Midbrain (tissue), 1 donor: ENCODE data around the gene NIN.
"Not testable (repeated sequence)": the region's sequence is repeated elsewhere in the genome, so short reads cannot be mapped to it uniquely, and the experiment has no call there.

ENCODE experiments used
- DNase-seq: peaks from one replicate; lab custom pipeline; 2025; lab: John Stamatoyannopoulos, UW

Gene NIN

GRCh38 chr14:50816395-50817047, 14.4 kb downstream of the NIN start:
- DNase-seq: no peak

- DNase-seq: not testable (repeated sequence)
These were observed 15.4 kb downstream of the NIN start for GRCh38 chr14:50815526-50815925.

DNA sequence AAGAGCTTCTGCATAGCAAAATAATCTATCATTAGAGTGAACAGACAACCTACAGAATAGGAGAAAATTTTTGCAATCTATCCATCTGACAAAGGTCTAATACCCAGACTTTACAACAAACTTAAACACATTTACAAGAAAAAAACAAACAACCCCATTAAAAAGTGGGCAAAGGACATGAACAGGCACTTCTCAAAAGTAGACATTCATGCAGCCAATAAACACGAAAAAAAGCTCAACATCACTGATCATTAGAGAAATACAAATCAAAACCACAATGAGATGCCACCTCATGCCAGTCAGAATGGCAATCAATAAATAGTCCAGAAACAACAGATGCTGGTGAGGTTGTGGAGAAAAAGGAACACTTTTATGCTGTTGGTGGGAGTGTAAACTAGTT, 15.9 kb downstream of the NIN start:
- not testable (repeated sequence) for DNase-seq

DNA sequence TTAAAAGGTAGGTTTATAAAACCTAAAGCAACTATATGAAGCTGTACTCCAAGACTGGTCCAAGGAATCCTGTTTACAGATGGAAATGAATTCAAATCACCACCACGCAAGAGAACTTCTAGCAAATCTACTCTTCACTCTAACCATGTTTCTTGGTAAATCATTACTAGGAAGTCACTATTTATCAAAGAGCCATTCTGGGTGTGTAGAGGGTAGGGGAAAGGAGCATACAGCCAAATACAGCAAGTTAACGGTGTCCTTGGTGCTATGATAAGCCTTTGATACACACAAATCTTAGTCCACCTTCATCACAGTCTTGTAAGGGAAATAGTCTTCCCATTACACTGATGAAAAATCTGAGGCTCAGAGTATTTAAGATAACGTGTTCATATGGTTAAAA, 16.8 kb downstream of the NIN start:
- no peak for DNase-seq

DNA sequence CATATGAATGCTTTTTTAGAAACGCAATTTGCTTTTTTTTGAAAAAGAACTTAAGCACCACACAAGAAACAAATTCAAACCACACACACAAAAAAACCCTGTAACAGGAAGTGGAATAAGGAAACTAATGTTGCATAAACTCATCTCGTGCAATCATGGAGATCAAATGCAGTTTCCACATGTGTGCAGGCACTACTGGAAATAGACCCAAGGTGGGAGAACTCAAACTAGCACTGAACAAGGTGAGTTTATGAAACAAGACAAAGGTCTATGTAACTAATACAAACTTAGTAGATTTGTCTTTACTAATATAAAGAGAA, 17.5 kb downstream of the NIN start:
- no peak for DNase-seq

DNA sequence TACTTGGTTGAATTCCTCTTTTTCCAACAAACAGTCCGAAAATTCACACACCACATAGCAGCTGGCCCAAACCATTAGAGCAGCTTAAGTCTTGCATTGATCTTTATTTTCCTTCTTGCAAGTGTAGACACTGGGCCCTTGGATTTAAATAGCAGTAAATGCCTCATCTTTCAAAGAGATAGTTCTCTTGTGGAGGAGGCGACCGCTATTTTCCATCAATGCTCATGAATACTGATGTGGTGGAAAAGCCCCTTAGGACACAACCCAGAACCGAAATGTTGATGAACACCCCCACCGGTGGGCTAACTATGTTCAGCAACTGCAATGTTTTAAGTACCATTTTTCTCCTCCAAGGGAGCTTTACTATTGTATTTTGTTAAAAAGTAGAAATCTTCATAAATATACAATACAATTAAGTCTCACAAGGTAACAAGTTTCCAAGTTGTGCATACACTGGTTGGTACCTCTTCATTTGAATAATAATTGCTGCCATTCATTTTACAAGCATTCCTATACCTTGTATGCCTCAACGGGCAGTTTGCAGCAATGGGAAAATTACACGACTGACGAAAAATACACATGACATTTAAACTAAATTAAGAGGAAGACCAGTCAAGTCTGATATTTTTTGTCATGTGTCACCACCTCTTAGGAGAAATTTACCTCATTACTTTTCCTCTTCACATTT, 18.0 kb downstream of the NIN start:
- DNase-seq: no peak

GRCh38 chr14:50812180-50812579, 18.8 kb downstream of the NIN start:
- DNase-seq: no peak

- DNase-seq: no peak
These were observed 22.9 kb downstream of the NIN start for GRCh38 chr14:50808053-50808452.

- DNase-seq: no peak
These were observed 24.6 kb downstream of the NIN start for GRCh38 chr14:50806241-50806933.

DNA sequence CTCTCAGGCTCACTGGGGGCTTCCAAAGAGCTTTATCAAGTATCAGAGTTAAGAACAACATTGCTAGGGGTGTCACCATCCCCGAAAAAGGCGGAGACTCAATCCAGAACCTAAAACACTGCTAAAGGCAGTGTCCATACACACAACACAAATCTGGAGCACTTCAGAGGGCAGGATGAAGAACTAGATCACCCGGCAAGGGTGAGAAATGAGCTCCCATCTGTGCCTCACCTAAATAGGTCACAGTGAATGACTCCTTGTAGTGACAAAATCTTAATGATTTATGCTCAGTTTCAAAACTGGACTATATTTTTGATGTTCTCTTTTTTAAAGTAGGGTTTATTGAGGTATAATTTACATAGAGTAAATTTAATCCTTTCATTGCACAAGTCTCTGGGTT, 25.6 kb downstream of the NIN start:
- no peak for DNase-seq

- no peak for DNase-seq
These were observed 26.7 kb downstream of the NIN start for GRCh38 chr14:50804181-50804721.

GRCh38 chr14:50801706-50802105, 29.3 kb downstream of the NIN start:
- no peak for DNase-seq

GRCh38 chr14:50800032-50800431, 30.9 kb downstream of the NIN start:
- no peak for DNase-seq

GRCh38 chr14:50798048-50798421, 32.9 kb downstream of the NIN start:
- DNase-seq: no peak

GRCh38 chr14:50797250-50798047, 33.5 kb downstream of the NIN start:
- no peak for DNase-seq

DNA sequence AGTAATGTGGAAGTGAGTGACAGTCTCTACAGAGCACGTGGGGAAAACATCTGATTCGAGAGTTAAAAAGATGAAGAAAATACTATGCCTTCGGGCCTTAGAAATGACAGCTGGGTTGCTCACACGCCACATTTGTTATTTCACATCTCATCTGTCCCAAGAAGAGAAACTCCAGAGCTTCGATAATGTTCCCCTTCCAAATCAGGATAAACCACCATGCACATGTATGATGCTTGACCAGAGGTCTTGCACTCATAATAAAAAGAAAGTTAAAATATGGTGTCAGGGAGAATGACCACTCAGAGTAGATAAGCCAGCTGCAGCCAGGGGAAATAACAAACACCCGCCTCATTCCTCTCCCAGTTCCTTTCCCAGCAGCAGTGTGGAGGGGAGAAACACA, 34.6 kb downstream of the NIN start:
- no peak for DNase-seq

- no peak for DNase-seq
These were observed 35.1 kb downstream of the NIN start for GRCh38 chr14:50795909-50796308.

- no peak for DNase-seq
These were observed 35.8 kb downstream of the NIN start for GRCh38 chr14:50795142-50795541.

- no peak for DNase-seq
These were observed 36.8 kb downstream of the NIN start for GRCh38 chr14:50794068-50794645.

DNA sequence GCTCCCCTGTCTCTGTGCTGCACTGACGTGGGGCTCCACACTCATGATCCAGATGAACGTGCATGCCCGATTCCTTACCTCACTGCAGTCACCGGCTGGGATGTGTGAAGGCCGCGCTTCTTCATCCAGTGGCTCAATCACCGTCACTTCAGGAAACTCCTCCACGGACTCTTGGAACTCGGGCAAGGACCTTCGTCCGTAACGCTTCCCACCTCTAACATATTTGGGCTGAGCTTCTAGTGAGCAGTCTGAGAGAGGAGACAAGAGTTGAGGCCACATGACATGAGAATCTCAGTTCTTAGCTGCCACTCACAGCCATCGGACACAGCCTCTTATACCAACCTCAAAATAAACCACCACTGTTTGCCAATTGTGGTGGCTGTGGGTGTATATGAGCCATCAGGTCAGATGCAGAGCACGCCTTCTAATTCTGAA, 38.3 kb downstream of the NIN start:
- DNase-seq: no peak

DNA sequence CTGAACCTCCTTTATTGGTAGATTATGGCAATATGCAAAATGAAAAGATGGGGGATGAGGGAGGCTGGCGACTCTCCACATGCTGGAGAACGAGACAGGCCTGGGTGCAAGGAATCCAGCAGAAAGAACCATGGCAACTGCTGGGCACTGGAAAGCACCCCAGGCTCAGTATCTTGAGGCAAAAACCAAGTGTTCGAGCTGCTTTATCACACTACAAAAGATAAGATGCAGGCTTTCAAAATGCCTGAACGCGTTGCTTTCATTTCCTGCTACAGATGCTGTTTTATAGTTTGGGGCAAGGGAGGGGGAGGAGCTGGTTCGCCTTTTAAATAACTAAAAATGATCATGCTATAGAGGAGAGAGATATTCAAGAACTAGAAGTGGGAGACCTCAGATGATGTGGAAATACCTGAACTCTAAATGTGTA, 38.9 kb downstream of the NIN start:
- no peak for DNase-seq

- DNase-seq: no peak
These were observed 39.8 kb downstream of the NIN start for GRCh38 chr14:50791201-50791600.
